Measurements from ENCODE around the gene ZFYVE28. TPM values are rescaled to one million over a fixed set of nuclear protein-coding genes. Genes with fewer than 3 reads are reported as not detected.

Gene ZFYVE28
- polyA plus RNA-seq, 1 of the 3 experiments (the other 2 are of a cell fraction) = 3.2 TPM

DNA sequence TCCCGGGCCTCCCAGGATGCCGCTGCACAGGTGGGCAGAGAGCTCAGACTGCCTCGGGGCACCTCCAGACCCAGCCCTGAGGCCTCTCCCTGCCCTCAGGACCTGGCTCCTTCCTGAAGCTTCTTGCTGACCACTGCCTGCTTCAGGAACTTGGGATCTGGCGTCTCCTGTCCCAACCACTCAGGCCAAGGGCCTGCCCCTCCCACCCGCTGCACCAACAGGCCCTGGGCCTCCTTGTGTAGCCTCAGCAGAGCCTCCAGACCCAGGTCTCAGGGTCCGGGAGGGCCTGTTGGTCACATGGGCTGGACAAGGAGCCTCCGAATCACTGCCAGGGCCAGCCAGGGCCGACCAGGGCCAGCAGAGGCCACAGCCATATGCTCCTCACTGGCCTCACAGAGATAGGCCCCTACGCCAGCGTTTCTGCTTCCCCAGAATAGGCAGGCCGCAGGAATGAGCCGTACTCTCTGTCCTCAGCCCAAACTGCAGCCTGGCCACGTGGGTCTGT is 159.4 kb downstream of the ZFYVE28 start:
- peak overlapping the region; percentile 91; the same call in 1 of the 2 replicates for H3K4me2 ChIP-seq
- ChIA-PET CTCF (interaction anchor here (0.8 to 1.3 kb wide), 2 partner anchors 9 to 131 kb away, joined by 3 to 4 read pairs; no protein-coding TSS in a partner anchor), POLR2A (no interaction called here)
- TF ChIP-seq, protein P1, sequence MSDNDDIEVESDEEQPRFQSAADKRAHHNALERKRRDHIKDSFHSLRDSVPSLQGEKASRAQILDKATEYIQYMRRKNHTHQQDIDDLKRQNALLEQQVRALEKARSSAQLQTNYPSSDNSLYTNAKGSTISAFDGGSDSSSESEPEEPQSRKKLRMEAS (IDR thresholded peaks at IDR 0.05; ENCODE audit: low read depth) = no peak
- TF ChIP-seq NFIC (IDR thresholded peaks at IDR 0.05; ENCODE audit: borderline replicate concordance) (no peak), EP300 (IDR thresholded peaks at IDR 0.05; ENCODE audit: borderline replicate concordance in 1 of 2, low read depth in 1 of 2, low read length in 1 of 2) (no peak), FOSL2 (IDR thresholded peaks at IDR 0.05; ENCODE audit: borderline replicate concordance, low read depth) (no peak), POLR2AphosphoS5 (IDR thresholded peaks at IDR 0.05; ENCODE audit: low read depth, low read length) (no peak), CHD2 (IDR thresholded peaks at IDR 0.05; ENCODE audit: low read length, partially characterized antibody) (no peak), GATA2 (CRISPR knock-in tag; IDR thresholded peaks at IDR 0.05) (no peak), FOXJ3 (CRISPR knock-in tag; IDR thresholded peaks at IDR 0.05) (no peak), MXI1 (IDR thresholded peaks at IDR 0.05; ENCODE audit: low read depth, low read length) (no peak), GABPA (IDR thresholded peaks at IDR 0.05; ENCODE audit: low read depth) (no peak), RCOR1 (IDR thresholded peaks at IDR 0.05; ENCODE audit: low read length) (no peak), SIN3A (IDR thresholded peaks at IDR 0.05; ENCODE audit: borderline replicate concordance, low read depth, low read length) (no peak), FOXM1 (IDR thresholded peaks at IDR 0.05; ENCODE audit: low read depth) (no peak), SMC3 (IDR thresholded peaks at IDR 0.05; ENCODE audit: low read depth, low read length) (no peak)
- TF ChIP-seq, protein P2, sequence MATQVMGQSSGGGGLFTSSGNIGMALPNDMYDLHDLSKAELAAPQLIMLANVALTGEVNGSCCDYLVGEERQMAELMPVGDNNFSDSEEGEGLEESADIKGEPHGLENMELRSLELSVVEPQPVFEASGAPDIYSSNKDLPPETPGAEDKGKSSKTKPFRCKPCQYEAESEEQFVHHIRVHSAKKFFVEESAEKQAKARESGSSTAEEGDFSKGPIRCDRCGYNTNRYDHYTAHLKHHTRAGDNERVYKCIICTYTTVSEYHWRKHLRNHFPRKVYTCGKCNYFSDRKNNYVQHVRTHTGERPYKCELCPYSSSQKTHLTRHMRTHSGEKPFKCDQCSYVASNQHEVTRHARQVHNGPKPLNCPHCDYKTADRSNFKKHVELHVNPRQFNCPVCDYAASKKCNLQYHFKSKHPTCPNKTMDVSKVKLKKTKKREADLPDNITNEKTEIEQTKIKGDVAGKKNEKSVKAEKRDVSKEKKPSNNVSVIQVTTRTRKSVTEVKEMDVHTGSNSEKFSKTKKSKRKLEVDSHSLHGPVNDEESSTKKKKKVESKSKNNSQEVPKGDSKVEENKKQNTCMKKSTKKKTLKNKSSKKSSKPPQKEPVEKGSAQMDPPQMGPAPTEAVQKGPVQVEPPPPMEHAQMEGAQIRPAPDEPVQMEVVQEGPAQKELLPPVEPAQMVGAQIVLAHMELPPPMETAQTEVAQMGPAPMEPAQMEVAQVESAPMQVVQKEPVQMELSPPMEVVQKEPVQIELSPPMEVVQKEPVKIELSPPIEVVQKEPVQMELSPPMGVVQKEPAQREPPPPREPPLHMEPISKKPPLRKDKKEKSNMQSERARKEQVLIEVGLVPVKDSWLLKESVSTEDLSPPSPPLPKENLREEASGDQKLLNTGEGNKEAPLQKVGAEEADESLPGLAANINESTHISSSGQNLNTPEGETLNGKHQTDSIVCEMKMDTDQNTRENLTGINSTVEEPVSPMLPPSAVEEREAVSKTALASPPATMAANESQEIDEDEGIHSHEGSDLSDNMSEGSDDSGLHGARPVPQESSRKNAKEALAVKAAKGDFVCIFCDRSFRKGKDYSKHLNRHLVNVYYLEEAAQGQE (IDR thresholded peaks at IDR 0.05; ENCODE audit: low read depth, low read length) = no peak
- peaks cover 5 to 68% of the 10 kb centered on the region in 2 experiments; a peak in 2 of 4 replicates for H3K4me1 ChIP-seq (ENCODE audit: control insufficient read depth in 1 of 2, insufficient read depth in 2 of 2, low read depth in 1 of 2, low read length in 1 of 2)
- H3K36me3 ChIP-seq (replicated peaks in 1 of 2; ENCODE audit: control insufficient read depth in 1 of 2, insufficient read depth in 2 of 2, low read length in 1 of 2) = peaks cover 0 to 40% of the 10 kb centered on the region in 2 experiments
- H3K9me3 ChIP-seq = no peaks in the 10 kb centered on the region
- H4K20me1 ChIP-seq (ENCODE audit: insufficient read depth) = peaks cover 65% of the 10 kb centered on the region
- H3F3A ChIP-seq (replicated peaks; ENCODE audit: insufficient read depth) = no peaks in the 10 kb centered on the region
- H3K4me3 ChIP-seq (ENCODE audit: low read depth in 2 of 2, low read length in 1 of 2) = no peak overlapping the region; a peak in 1 of 4 replicates
- H3K79me2 ChIP-seq (ENCODE audit: insufficient read depth) = peaks cover 47% of the 10 kb centered on the region
- no peak overlapping the region for H2AFZ ChIP-seq (ENCODE audit: low read depth)
- H3K27ac ChIP-seq (ENCODE audit: low read depth in 2 of 2, low read length in 1 of 2) = no peak overlapping the region; a peak in 1 of 4 replicates
- 80% methylated on average over 3 of the region's 13 CpGs for WGBS (ENCODE audit: low lambda C conversion rate)
- no peak overlapping the region for H3K9ac ChIP-seq
- no peaks in the 10 kb centered on the region for H3K27me3 ChIP-seq (ENCODE audit: insufficient read depth)
- no peak for DNase-seq
- H3K9me2 ChIP-seq = no peaks in the 10 kb centered on the region

Measured in SK-N-SH (cell line).